Dermis microvascular lymphatic vessel endothelial cell (primary cell): Measurements from ENCODE around the gene RDH5. TPM values are rescaled to one million over a fixed set of nuclear protein-coding genes. Genes with fewer than 3 reads are reported as not detected.

ENCODE experiments used
- DNase-seq, 2 donors: peaks; one replicate each; pipeline versions ENCODE4 v3.0.0 to v3.0.0-alpha.2; 2010; ENCODE audit warnings: low read depth in 2 of 2
- total RNA-seq: library from RNA; depleted of rRNA; stranded (reverse); fragments of >200 nt; gene quantifications from 2 replicates; pipeline ENCODE4 v1.2.1, GENCODE V29; 2014

The RDH5 gene
- total RNA-seq, 1 donor from 2014 or later, result 0.13 TPM

GRCh38 chr12:55728186-55728938, 8.2 kb downstream of the RDH5 start:
- DNase-seq, result peak in 1 of 2 donors; percentile 74

- DNase-seq, result peak; percentile 60 to 94
These were observed 9.0 kb downstream of the RDH5 start, which contains the start of gene CD63 for GRCh38 chr12:55728939-55729818. Gene CD63, minus strand, starts transcription at chr12:55729009. Its CDS starts 668 bp downstream, at chr12:55728341.

GRCh38 chr12:55729819-55730818, 9.9 kb downstream of the RDH5 start:
- DNase-seq, result peak in 1 of 2 donors; percentile 66

GRCh38 chr12:55732288-55732687, 12.1 kb downstream of the RDH5 start:
- DNase-seq, result no peak

GRCh38 chr12:55733021-55733555, 12.9 kb downstream of the RDH5 start:
- DNase-seq, result no peak

- DNase-seq, result no peak
These were observed 13.7 kb downstream of the RDH5 start for GRCh38 chr12:55733858-55734257.

- no peak for DNase-seq
These were observed 14.4 kb downstream of the RDH5 start for GRCh38 chr12:55734595-55734994.

- no peak for DNase-seq
These were observed 15.9 kb downstream of the RDH5 start for GRCh38 chr12:55736076-55736475.

GRCh38 chr12:55736780-55737580, 16.8 kb downstream of the RDH5 start:
- DNase-seq, result peak in 1 of 2 donors; percentile 71

- DNase-seq, result no peak
These were observed 17.5 kb downstream of the RDH5 start for GRCh38 chr12:55737581-55738122.

GRCh38 chr12:55738123-55739024, 18.2 kb downstream of the RDH5 start:
- DNase-seq, result peak in 1 of 2 donors; percentile 75

GRCh38 chr12:55739025-55739378, 18.8 kb downstream of the RDH5 start:
- DNase-seq, result no peak

- DNase-seq, result no peak
These were observed 21.9 kb downstream of the RDH5 start for GRCh38 chr12:55741931-55742680.

GRCh38 chr12:55742719-55743405, 22.7 kb downstream of the RDH5 start, which contains the start of gene GDF11:
Gene GDF11, plus strand, starts transcription at chr12:55743122. Its CDS starts 195 bp downstream, at chr12:55743317.
- DNase-seq, result peak in 1 of 2 donors; percentile 81

GRCh38 chr12:55743406-55744339, 23.5 kb downstream of the RDH5 start:
- DNase-seq, result peak in 1 of 2 donors; percentile 60
